ENCODE data around the gene LSR.

DNA sequence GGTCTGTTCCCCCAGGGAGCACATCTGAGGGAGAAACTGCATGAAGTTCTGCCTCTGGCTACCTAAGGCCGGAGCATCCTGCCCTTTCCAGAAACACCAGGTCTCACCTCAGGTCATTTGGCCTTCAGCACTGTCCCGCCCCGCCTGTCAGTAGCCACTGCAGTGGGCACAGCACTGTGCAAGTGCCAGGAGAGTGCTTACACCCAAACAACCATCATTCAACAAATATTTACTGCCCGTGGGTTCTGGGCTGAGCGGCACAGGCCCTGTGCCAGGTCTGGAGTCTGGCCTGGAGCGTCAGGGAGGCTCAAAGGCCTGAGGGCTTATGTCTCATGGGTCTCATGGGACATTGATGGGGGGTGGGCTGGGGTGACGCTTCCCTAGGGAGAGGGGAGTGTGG is 22.7 kb downstream of the LSR start:
- TF ChIP-seq, protein P1, sequence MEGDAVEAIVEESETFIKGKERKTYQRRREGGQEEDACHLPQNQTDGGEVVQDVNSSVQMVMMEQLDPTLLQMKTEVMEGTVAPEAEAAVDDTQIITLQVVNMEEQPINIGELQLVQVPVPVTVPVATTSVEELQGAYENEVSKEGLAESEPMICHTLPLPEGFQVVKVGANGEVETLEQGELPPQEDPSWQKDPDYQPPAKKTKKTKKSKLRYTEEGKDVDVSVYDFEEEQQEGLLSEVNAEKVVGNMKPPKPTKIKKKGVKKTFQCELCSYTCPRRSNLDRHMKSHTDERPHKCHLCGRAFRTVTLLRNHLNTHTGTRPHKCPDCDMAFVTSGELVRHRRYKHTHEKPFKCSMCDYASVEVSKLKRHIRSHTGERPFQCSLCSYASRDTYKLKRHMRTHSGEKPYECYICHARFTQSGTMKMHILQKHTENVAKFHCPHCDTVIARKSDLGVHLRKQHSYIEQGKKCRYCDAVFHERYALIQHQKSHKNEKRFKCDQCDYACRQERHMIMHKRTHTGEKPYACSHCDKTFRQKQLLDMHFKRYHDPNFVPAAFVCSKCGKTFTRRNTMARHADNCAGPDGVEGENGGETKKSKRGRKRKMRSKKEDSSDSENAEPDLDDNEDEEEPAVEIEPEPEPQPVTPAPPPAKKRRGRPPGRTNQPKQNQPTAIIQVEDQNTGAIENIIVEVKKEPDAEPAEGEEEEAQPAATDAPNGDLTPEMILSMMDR (IDR thresholded peaks at IDR 0.05), result no peak
- no peak for TF ChIP-seq POLR2A (IDR thresholded peaks at IDR 0.05)
